UCSD-AML1 (cell line): ENCODE measurements around the gene PAWR.

Source experiments
- DNase-seq: peaks from one replicate; lab custom pipeline; 2025; ENCODE audit not compliant: unreplicated experiment; lab: John Stamatoyannopoulos, UW

Gene PAWR

GRCh38 chr12:79690638-79691510, at the start of gene PAWR:
TSS of gene PAWR (minus strand) at chr12:79690964. CDS start at chr12:79690244, 720 bp downstream.
- DNase-seq: peak; percentile 82

- no peak for DNase-seq
Observed at GRCh38 chr12:79737875-79738718, 47.3 kb upstream of the PAWR start.

GRCh38 chr12:79732638-79733037, 41.9 kb upstream of the PAWR start:
- DNase-seq: no peak

GRCh38 chr12:79725987-79726386, 35.2 kb upstream of the PAWR start:
- DNase-seq: no peak

GRCh38 chr12:79717006-79717405, 26.2 kb upstream of the PAWR start:
- DNase-seq: no peak

- DNase-seq: no peak
Observed at GRCh38 chr12:79715308-79715707, 24.5 kb upstream of the PAWR start.

GRCh38 chr12:79710707-79711483, 20.1 kb upstream of the PAWR start:
- no peak for DNase-seq

GRCh38 chr12:79707830-79708229, 17.1 kb upstream of the PAWR start:
- no peak for DNase-seq

- no peak for DNase-seq
Observed at GRCh38 chr12:79706676-79707075, 15.9 kb upstream of the PAWR start.

GRCh38 chr12:79706156-79706555, 15.4 kb upstream of the PAWR start:
- DNase-seq: no peak

- no peak for DNase-seq
Observed at GRCh38 chr12:79698966-79699365, 8.2 kb upstream of the PAWR start.

GRCh38 chr12:79696416-79696815, 5.7 kb upstream of the PAWR start:
- DNase-seq: no peak

GRCh38 chr12:79692860-79693577, 2.3 kb upstream of the PAWR start:
- DNase-seq: no peak

- no peak for DNase-seq
Observed at GRCh38 chr12:79691511-79692248, 916 bp upstream of the PAWR start.

- no peak for DNase-seq
Observed at GRCh38 chr12:79690142-79690637, 574 bp downstream of the PAWR start.

GRCh38 chr12:79689477-79690141, 1.2 kb downstream of the PAWR start:
- DNase-seq: peak; percentile 56

- no peak for DNase-seq
Observed at GRCh38 chr12:79689061-79689476, 1.7 kb downstream of the PAWR start.

- DNase-seq: no peak
Observed at GRCh38 chr12:79688376-79689060, 2.2 kb downstream of the PAWR start.
